ENCODE results near the gene MFSD6L.

DNA sequence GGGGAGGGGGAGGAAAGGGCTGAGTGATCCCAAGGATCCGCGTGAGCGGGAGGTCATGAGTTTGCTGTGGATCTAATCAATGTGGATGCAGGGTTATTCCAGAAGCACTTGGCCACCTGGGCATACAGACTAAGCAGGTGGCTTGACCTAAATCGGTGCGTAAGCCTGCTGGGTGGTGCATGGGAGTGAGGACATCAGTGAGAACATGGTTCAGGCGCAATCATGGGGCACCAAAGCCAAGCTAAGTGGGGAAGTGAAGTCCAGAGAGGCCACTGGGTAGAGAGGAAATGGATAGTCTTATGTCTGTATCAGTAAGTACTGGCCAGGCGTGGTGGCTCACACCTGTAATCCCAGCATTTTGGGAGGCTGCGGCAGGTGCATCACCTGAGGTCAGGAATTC lies 18.9 kb upstream of the MFSD6L start:
- no peak for TF ChIP-seq CTCF (IDR thresholded peaks at IDR 0.05; ENCODE audit: low read length)
- TF ChIP-seq EZH2 (IDR thresholded peaks at IDR 0.05; ENCODE audit: borderline replicate concordance, low read length), result no peak
